GM12873 (cell line): Measurements from ENCODE around the gene STXBP4.

Source experiments
- TF ChIP-seq, protein P1 (sequence below): IDR thresholded peaks from 2 replicates; pipeline ENCODE4 v1.5.1; 2012; ENCODE audit warnings: low read depth, mild to moderate bottlenecking, moderate library complexity, low read length, control low read depth; ENCODE audit not compliant: insufficient read depth; ENCODE audit errors: missing control alignments

Gene STXBP4

DNA sequence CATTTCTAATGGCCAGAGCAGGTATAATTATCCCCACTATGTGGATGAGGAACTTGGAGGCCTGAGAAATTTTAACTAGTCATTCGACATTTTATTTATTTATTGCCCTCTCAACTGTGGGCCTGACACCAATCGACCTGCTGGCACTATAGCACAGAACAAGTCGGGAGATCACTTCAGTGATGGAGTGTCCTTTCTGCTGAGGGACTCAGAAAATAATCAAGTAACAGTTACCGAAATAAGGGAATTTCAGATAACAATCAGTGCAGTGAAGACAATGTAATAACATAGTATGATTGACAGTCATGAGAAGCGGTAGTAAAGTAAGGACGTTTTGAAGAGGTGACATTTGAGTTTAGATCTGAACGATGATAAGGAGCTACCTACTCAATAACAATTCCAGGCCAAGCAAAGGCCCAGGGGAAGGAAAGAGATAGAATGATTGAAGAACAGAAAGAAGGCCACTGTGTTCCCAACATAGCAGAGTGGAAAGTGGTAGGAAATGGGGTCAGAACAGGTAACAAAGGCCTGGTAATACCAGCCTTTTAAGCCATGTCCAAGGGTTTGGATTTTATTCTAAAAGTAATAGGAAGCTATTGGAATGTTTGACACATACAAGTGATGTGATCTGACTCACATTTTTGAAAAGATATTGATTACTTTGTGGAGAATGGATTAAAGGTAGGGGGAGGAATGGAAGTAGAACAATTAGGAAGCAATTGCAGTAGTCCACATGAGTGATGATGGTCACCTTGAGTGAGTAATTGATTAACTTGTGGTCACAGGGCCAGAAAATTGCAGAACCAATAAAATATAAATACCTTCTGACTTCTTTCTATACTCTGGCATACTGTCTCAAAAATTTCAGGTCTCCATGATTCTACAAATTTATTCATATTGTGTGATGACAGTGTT is 1.4 kb downstream of the STXBP4 start:
- TF ChIP-seq, protein P1, sequence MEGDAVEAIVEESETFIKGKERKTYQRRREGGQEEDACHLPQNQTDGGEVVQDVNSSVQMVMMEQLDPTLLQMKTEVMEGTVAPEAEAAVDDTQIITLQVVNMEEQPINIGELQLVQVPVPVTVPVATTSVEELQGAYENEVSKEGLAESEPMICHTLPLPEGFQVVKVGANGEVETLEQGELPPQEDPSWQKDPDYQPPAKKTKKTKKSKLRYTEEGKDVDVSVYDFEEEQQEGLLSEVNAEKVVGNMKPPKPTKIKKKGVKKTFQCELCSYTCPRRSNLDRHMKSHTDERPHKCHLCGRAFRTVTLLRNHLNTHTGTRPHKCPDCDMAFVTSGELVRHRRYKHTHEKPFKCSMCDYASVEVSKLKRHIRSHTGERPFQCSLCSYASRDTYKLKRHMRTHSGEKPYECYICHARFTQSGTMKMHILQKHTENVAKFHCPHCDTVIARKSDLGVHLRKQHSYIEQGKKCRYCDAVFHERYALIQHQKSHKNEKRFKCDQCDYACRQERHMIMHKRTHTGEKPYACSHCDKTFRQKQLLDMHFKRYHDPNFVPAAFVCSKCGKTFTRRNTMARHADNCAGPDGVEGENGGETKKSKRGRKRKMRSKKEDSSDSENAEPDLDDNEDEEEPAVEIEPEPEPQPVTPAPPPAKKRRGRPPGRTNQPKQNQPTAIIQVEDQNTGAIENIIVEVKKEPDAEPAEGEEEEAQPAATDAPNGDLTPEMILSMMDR = no peak

DNA sequence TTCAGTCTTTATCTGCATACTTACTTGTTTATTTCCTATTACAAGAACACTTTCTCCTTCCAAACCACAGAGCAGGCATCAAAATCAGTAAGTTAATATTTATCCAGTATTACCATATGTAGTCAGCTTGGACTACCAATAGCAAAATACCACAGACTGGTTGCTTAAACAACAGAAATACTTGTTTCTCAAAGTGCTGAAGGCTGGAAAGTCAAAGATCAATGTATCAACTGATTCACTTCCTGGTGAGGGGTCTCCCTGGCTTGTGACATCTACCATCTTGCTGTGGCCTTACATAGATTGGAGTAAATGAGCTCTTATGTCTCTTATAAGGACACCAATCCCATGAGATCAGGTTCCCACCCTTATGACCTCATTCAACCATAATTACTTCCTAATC is 2.6 kb downstream of the STXBP4 start:
- TF ChIP-seq, protein P1 = no peak

DNA sequence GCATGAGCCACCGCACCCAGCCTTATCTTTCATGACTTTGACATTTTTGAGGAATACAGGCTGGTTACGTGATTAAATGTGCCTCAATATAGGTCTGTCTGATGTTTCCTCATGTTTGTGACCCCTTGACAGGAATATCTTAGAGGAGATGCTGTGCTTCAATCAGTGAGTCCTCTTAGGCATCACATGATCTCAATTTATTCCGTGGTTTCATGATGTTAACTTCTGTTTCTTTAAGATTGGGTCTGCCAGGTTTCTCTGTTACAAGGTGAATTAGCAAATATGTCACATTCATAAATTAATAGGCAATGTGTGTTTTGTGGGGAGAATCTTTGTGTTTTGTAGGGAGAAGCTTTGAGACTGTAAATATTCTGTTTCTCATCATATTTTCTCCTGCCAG is 3.3 kb downstream of the STXBP4 start:
- TF ChIP-seq, protein P1 = no peak

DNA sequence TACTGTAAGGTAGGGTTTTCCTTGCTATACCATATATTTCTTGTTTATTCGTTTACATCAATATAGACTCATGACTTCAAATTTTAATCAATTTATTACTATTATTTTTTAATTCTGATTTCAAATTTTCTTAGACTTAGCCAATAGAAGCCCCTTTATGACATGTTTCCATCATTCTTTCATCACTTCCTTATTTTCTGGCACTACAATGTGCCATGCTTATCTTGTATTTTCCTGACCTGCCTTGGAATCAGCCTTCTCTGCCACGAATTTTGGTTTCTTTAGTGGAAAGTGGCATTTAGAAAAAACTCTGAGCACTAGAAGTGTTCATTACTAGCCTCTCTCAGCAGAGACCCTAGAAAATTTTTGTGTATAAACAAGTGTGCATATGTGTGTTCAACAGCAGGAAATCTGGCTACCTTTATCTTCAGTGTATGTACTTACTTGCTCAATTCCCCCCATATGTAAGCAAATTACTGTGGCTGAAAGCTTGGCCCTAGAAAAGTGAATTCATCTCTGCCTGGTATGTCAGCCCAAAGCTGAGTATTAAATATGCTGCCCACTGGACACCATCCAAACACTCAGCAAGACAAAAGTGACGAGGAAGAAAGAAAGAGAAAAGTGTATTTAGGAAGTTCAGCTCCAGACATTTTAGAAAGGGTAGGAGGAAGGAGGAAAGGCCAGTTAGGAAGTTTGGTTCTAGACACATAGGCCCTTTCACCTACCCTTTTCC is 4.0 kb downstream of the STXBP4 start:
- TF ChIP-seq, protein P1 = no peak

DNA sequence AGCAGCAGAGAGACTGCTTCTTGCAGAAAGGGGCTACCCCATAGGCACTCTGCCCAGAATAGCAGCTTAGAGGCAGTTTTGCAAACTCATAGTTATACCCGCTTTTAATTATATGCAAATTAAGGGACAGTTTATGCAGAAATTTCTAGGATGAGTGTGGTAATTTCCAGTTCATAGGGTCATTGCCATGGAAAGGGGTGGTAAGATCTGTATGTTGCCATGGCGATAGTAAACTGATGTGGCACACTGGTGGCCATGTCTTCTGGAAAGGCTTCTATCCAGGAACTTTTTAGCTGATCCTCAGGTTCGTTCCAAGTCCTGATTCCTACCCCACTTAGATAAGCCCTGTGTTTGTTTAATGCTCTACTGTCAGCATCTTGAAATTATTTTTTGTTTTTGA is 6.2 kb downstream of the STXBP4 start:
- TF ChIP-seq, protein P1 = no peak

DNA sequence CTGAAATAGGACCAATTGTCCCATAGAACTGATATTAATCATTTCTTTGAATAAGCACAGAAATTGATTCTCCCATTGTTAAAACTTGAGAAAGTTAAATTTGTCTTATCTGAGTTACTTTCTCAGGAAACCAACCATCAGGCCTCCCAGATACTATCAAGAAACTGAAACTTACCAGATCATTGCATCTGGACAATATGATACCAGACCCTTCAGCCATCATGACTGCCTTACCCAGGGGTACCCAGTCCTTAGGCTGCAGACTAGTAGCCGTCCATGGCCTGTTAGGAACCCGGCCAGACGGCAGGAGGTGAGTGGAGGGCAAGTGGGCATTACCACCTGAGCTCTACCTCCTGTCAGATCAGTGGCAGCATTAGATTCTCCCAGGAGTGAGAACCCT is 7.8 kb downstream of the STXBP4 start:
- TF ChIP-seq, protein P1 = no peak

DNA sequence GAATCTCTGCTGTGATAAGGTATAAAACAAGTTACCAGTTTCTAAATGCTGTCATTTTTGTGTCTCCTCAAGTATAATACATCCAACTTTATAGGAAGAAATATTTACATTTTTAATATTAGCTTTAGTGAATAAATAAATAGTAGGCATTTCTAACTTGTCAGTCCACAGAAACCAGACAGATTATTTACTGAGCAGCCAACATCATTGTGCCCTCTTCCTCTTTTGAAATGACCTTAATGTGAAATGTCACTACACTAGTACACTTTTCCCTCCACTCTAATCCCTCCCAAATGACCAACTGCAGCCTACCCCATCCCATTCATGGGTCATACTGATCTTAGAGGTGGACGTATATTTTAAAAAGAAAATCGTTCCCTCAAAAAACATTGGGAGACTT is 9.2 kb downstream of the STXBP4 start:
- TF ChIP-seq, protein P1 = no peak
